Activated T-helper 1 cell treated with anti-CD3 and anti-CD28 coated beads, Interleukin-2, amount 50 U/mL, for 16 hours (primary cell): ENCODE measurements around the gene TRMT44.
"Not testable (repeated sequence)": the region's sequence is repeated elsewhere in the genome, so short reads cannot be mapped to it uniquely, and the experiment has no call there.

Experiments used
- DNase-seq, 2 donors: peaks; one replicate each; pipeline ENCODE4 v3.0.0-alpha.2; 2020; ENCODE audit warnings: low read depth in 1 of 2, low spot score in 1 of 2

TRMT44 gene

DNA sequence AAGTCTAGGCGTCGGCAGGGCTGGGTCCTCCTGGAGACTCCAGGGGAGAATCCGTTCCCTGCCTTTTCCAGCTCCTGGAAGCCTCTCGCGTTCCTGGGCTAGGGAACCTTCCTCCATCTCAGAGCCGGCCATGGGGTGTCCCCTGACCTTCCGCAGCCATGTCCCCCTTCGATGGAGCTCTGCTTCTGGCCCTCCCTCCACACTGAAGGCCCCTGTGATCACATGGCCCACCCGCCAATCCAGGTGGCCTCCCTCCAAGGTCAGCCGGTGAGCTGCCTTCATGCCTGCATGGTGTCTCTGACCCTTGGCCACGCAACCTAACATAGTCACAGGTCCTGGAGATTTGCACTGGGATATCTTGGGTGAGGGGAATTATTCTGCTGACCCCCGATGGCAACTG lies 69.6 kb downstream of the TRMT44 start:
- no peak for DNase-seq

DNA sequence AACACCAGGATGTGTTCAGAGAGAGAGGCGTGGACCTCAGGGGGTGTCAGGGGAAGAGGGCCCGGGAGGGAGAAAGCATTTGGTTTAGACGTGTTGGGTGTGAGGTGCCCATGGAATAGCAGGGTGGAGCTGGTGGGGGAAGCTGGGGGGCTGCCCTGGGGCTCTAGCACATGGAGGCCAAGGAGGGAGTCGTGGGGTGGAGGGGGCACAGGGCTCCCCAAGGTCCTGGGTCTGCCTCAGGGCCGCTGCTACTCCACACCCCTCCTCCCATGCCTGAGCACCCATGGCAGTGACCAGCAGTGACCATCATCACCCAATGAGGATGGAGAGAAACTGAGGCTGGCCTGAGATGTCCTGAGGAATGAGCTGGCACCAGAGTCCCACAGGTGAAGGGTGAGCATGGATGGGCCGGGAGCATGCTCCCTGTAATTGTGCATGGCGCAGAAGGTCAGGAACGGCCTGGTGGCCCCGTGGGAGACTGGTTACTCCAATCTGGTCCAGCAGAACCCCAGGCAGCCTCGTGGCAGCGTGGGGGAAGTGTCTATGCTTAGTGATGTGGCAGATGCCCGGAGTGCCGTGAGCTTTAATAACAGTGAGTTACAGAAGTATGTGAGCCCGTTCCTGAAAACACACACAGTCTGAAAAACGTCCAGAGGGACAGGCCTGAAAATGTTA lies 70.2 kb downstream of the TRMT44 start:
- DNase-seq = no peak

DNA sequence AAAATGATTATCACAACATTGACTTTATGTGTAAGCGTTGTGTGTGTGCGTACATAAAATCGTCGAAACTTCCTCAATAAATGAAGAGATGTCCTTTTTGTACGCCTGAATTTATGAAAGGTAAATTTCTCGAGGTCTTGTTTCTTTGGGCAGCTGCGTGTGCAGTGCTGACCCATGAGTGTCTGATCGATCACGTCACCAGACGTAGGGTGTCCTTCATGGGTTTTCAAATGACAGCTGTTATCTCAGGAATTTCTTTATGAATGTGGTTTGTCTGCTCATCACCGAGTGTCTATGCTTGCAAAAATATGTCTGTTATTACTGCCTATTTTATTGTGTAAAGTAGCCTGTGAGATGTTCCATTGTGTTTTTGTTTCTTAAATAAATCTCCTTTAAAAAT lies 71.9 kb downstream of the TRMT44 start:
- DNase-seq = no peak

DNA sequence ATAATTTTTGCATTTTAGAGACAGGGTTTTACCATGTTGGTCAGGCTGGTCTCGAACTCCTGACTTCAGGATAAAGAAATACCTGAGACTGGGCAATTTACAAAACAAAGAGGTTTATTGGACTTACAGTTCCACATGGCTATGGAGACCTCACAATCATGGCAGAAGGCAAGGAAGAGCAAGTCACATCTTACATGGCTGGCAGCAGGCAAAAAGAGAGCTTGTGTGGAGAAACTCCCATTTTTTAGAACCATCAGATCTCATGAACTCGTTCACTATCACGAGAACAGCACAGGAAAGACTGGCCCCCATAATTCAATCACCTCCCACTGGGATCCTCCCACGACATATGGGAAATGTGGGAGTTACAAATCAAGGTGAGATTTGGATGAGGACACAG lies 72.5 kb downstream of the TRMT44 start:
- DNase-seq = not testable (repeated sequence)

DNA sequence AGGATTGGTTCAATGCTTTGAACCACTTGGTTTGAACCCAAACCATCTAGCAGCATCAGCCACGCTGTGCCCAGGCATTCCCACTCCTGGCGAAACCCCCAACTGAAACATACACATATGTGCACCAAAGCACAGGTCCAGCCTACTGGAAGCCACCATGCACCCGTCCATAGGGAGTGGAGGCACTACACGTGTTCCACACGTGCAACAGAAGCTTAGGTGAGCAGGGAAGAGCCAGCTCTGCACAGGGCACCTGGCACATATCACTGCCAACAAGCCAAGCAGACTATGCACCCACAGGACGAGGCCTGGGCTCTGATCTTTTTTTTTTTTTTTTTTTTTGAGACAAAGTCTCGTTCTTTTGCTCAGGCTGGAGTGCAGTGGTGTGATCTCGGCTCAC lies 73.4 kb downstream of the TRMT44 start:
- DNase-seq = no peak

DNA sequence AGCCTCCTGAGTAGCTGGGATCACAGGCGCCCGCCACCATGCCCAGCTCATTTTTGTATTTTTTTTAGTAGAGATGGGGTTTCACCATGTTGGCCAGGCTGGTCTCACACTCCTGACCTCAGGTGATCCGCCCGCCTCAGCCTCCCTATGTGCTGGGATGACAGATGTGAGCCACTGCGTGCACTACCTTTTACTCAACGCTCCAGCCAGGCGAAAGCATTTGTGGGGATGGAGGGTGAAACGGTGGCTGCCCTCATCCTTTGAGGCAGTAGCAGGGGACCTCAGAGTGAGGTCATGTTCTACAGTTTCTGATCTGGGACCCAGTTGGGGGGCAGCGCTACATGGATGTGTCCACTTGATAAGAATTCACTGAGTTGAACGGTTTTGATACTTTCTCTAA lies 73.8 kb downstream of the TRMT44 start:
- DNase-seq = no peak

DNA sequence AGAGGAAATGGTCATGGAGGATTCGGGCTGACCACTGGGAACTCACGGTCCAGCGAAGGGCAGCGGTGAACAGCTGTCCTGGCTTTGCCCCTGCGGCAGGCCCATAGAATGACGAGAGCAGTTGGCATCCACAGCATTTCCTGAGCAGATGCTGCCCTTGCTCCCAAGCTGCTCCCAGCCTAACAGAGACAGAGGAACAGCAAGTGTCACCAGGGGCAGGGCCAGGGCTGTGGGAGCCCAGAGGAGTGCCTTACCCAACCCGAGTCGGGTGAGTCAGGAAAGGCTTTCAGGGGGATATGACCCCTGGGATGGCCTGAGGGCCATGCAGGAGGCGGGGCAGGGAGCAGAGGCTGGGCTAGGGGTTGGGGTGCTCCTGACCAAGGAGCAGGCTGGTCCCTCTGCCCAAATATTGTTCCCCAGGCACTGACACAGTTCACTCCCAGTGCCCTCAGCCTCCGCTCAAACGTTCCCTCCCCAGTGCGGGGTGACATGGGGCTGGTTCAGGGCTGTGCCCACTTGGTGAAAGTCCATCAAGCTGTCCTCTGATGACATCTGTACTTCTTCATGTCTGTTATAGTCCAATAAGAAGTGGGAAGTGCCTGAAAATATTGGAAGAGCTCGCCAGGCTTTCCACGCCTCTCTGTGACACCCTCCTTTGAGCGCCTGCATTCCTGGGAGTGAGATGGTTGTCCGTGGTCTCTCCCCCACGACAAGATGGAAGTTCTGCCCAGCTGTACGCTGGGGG lies 74.9 kb downstream of the TRMT44 start:
- no peak for DNase-seq

DNA sequence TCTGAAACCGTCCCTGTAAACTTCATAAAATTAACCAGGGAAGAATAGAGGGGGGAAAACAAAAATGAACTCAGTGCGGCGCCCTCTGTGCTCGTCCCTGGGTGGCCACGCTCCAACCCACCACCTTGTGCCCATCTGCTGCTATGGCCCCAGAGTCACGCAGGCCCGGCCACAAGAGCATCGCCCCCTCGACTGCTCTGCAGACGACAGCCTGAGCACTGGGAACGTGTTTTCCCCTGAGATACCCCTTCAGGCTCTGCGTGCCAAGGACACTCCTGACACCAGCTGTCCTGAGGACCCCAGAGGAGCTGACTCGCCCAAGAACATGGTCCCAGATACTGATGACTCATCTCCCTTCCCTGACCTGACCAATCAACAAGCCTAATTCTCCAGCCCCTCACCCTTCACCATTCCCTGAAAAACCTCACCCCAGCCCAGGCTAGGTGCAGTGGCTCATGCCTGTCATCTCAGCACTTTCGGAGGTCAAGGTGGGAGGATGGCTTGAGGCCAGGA lies 75.5 kb downstream of the TRMT44 start:
- DNase-seq = no peak

DNA sequence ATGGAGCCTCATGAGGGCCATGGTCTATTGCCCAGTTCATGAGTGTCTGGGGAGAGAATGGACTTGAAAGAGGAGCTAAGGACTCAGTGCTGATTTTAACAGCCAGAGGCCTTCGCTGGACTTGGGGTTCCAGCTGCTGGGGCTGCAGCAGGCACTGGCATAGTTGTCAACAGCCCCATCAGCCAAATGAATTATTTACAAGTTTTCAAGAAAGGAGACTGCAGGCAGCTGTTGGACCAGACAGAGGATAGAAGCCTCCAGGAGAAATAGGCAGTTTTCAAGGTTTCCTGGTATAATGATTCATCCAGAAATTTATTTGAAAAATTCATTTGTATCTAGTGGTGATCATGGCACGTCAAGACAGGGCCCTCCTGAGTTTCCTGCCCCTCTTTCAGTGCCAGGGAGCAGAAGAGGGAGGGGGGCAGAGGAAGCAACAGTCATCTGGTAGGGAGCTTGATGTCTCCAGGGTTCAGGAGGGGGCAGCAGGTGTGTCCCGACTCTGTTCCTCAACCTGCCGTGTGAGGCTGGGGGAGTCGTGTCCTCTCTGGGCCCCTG lies 76.5 kb downstream of the TRMT44 start:
- no peak for DNase-seq

DNA sequence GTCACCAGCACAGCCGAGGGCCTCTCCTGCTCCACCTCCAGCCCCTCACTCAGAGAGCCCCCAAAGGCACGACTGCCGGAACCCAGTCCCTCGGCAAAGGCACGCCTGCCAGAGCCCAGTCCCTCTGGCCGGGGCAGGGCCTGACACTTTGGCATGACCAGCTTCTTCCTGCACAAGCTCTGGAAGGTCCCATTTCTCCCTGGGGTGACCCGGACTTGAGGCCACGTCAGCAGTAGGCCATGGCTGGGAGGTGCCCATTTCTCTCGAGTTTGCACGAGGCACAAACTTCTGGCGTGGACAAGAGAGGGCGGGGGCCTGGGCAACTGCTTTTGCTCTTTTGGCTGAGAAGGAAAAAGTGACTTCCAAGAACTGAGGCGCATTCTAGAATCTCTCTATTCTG lies 77.4 kb downstream of the TRMT44 start:
- no peak for DNase-seq

DNA sequence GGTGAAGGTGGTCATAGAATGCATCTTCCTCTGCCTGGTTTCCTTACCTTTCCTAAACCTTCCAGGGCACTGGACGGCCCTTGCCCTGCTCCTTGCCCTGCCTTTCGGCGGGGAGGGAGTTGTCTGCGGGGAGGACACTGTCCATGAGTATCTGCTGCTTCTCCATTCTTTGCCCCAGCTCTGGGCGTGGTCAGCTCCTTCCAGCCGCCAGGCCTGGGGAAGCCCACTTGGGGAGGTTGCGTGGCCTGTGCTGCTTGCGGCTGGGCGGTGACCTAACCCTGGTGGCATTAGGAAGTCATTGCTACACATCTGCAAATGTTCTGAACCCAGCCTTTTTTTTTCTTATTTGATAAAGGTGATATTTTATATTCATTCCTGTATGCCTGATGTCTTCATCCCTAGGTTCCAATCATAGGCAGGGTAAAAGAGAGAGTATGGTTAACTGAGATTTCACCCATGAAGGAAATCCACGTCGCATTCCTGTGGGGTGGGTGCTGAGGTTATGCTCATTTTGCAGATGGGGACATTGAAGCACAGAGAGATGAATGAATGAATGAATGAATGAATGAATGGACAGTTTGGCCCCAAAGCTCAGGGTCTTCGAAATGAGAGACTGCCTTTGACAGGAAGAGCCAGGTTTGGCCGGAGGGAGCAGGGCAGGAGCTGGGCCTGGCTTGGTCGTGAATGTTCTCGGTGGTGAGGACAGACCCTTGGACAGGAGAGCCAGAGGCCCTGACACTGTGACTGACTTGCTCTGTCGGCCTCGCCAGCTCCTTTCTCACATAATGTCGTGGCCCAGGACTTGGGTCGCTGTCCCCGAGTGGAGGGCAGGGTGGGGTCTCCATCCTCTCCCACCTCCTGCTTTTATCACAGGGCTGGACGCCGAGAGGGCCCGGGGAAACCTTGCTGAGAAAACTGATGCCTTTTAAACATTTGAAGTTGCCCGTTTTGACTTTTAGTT lies 81.9 kb downstream of the TRMT44 start:
- DNase-seq = no peak

DNA sequence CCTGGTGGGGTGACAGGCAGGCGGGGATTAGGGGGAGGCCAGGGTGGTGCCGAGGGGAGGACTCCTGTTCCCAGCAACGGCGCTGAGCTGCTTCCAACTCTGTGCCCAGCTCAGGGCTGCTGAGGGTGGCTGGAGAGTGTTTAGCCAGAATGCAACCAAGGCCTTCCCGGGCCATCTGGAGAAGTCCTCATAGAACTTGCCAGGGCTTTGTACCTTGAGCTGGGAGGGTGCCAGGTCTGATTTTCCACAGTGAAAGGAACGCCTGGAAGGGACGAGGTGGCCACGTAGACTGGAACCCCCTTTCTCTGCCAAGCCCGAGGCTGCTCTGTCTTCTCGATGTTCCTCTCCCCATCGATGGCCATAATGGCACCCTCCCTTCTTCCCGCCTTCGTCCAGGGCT lies 82.6 kb downstream of the TRMT44 start:
- no peak for DNase-seq

DNA sequence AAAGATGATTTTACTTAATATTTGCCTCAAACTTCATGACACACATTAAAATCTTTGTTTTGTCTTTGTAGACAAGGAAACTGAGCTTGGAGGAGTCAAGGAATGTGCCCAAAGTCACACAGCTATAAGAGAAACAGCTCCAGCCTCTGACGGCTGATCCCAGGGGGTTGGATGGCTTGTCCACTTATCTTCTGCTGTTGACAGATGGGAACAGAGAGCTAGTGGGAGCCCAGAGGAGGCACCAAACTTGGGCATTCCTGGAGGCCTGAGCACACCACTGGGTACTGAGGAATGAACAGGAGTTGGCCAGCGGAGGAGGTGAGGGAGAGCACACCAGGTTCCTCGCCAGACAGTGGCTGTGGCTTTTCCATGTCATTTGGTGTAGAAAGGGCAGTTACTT lies 83.2 kb downstream of the TRMT44 start:
- DNase-seq = no peak

DNA sequence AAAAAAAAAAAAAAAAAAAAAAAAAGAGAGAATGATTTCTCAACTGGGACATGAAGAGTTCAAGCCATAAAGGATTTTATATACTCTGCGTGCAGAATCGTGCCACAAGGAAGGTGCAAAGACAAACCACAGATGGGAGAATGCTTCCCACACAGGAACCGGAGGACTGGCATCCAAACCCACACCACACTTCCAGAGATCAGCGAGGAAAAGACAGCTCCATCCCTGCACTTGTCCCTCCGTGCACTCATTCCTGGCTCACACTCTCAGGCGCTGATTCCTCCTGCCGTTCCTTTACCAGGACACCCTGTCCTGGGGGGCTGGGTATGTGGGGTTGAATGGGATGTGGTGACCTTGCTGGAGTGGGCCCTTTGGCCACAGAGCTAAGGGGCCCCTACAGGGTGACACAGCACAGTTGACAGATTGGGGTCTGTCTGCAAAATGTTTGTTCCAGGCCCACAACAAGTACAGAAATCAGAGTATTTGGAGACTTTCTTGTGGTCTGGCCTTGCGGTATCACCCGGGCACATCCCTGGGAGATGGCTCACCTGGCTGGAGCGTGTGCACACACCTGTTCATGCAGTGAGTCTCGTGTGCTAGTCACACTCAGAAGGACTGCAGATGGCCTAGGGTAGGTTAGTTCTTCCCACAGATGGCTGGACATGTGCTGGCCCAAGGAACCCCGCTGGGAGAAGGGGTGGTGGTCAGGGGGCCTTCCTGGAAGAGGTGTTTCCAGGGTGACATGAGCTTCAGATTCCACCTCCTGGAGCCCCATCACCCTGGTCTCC lies 84.2 kb downstream of the TRMT44 start:
- DNase-seq = no peak

DNA sequence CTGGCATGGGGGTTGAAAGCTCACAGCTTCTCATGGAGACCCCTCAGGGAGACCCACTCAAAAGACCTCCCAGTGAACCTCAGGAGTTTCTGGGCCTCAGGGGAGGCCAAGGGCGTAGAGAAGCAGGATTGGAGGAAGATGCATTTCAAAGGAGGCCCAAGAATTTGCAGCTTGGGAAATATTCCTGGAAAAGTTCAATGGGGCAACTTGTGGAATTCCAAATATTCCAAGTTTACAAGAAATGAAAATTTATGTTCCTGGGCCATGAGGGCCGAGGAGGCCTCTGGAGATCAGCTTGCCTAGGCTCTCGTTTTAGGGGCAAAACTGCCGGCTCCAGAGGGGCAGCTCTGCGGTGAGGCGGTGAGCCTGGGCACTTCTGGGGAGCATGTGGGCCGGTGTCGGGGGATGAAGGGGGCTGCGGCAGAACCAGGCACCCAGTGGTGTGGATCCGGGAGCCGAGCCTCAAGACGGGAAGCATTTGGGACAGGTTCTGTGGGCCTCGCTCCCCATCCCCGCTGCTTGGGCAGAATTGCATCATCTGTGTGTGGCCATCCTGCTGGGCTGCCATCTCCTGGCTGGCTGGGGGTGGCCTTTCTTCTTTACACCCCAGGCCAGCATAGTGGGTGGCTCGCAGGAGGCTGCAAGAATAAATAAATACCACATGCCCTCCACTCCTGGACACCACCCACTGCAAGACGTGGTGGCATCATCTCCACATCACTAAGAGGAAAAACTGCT lies 85.0 kb downstream of the TRMT44 start:
- DNase-seq = no peak
